GM10266 (cell line): ENCODE results near the gene KIF17.
A peak's percentile ranks its signal among the peaks of the same experiment; 100 is the strongest.

Experiments used
- DNase-seq: peaks from one replicate; pipeline ENCODE4 v3.0.0; 2012; ENCODE audit errors: extremely low spot score
- CTCF ChIP-seq: IDR thresholded peaks from 2 replicates; pipeline ENCODE4 v1.5.1; 2012; ENCODE audit warnings: mild to moderate bottlenecking, low read depth; ENCODE audit not compliant: control insufficient read depth, insufficient read depth; ENCODE audit errors: missing control alignments

Gene KIF17

GRCh38 chr1:20740781-20741180 lies 23.0 kb upstream of the KIF17 start:
- TF ChIP-seq CTCF, result no peak
- no peak for DNase-seq

- DNase-seq, result no peak
- no peak for TF ChIP-seq CTCF
Measured at GRCh38 chr1:20739225-20739624, 21.4 kb upstream of the KIF17 start.

- no peak for DNase-seq
- TF ChIP-seq CTCF, result no peak
Measured at GRCh38 chr1:20735581-20736111, 17.8 kb upstream of the KIF17 start.

- no peak for TF ChIP-seq CTCF
- no peak for DNase-seq
Measured at GRCh38 chr1:20733360-20733975, 15.7 kb upstream of the KIF17 start.

GRCh38 chr1:20732588-20733359 lies 15.0 kb upstream of the KIF17 start, which contains the start of gene SH2D5:
Gene SH2D5 (minus strand): TSS chr1:20732703. CDS start chr1:20728044, 4,659 bp downstream.
- TF ChIP-seq CTCF, result peak; percentile 49
- DNase-seq, result peak; percentile 80

- no peak for TF ChIP-seq CTCF
- peak; percentile 89 for DNase-seq
Measured at GRCh38 chr1:20732071-20732587, 14.3 kb upstream of the KIF17 start.
